GM19099 (cell line): ENCODE data around the gene SMTN.

Source experiments
- POLR2A ChIP-seq: IDR thresholded peaks from 3 replicates; pipeline ENCODE4 v1.6.1; 2011; ENCODE audit warnings: low read depth; ENCODE audit not compliant: insufficient read length; ENCODE audit errors: extremely low read depth

The SMTN gene

GRCh38 chr22:31062566-31063230, 18.4 kb upstream of the SMTN start:
- no peak for TF ChIP-seq POLR2A

DNA sequence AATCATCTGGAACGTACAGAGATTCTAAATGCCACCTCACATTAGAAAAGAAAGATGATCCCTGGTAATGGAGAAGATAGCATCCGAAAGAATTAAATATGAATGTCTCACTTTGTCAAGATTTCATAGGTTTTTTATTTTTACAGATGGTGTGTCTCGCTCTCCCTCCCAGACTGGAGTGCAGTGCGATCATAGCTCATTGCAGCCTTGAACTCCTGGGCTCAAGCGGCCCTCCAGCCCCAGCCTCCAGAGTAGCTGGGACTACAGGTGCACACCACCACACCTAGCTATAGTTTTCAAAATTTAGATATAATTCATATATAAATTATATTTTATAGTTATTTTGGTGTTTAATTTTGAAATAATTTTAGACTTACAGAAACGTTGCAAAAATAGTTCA, 16.7 kb upstream of the SMTN start:
- no peak for TF ChIP-seq POLR2A

DNA sequence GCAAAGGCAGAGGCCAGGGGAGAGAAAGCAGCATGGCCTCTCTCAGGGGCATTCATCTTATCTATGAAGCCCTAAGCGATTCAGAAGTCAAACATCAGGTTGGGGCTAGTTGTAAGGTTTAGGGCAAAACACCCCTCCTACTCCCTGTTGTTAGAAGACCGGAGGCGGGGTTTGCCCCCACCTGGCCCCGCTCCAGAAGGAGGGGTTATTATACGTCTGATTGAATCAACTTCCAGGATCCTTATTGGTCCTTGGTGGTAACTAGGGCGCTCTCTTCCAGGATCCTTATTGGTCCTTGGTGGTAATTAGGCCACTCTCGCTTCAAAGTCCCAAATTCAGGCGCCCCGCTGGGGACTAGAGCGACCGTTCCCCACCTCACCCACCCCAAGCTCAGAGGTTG, 12.1 kb upstream of the SMTN start:
- TF ChIP-seq POLR2A: no peak

DNA sequence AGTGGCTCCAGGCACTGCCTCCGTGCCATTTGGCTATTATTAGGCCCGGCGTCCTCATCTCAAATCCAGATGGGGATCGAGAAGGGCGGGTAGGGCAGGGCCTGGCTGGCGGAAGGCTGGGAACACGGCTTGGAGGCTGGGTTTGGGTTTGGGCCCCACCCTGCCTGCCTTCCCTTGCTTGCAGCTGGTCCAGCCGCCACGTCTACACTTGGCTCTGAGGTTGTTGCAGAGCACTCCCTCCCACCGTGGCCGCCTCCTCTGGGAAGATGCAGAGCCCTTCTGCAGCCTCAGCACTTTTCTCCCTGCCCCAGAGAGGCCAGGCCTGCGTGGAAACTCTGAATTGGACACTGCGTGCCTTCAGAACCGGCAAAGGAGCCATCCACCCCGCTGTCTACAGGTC, 5.2 kb upstream of the SMTN start:
- no peak for TF ChIP-seq POLR2A

- no peak for TF ChIP-seq POLR2A
These were observed 3.4 kb upstream of the SMTN start for GRCh38 chr22:31077681-31078080.

DNA sequence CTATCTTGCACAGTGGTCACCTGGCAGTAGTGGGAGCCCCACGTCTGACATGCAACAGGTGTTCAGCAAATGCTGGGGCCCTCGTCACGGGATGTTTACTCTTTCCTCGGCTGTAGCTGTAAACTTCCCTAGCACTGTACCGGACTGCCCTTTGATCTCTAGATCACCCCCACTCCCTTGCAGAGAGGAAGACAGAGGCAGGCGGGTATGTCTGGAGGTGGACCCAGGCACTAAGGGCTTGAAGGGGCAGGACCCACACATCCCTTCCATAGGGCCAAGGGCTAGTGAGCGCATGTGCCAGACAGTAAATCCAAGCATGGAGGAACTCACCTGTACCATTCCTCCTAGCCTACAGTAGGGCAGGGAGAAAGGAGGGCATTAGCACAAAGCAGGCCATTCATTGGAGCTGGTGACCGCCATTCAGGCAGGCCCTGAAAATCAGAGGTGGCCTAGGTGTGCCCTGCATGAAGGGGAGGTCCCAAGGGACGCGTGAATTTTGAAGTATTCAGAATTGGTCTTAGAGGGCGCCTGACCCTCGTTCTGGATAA, 1.9 kb upstream of the SMTN start:
- no peak for TF ChIP-seq POLR2A

GRCh38 chr22:31080164-31080847, 812 bp upstream of the SMTN start:
- no peak for TF ChIP-seq POLR2A

GRCh38 chr22:31081963-31082605, 966 bp downstream of the SMTN start:
- TF ChIP-seq POLR2A: no peak

DNA sequence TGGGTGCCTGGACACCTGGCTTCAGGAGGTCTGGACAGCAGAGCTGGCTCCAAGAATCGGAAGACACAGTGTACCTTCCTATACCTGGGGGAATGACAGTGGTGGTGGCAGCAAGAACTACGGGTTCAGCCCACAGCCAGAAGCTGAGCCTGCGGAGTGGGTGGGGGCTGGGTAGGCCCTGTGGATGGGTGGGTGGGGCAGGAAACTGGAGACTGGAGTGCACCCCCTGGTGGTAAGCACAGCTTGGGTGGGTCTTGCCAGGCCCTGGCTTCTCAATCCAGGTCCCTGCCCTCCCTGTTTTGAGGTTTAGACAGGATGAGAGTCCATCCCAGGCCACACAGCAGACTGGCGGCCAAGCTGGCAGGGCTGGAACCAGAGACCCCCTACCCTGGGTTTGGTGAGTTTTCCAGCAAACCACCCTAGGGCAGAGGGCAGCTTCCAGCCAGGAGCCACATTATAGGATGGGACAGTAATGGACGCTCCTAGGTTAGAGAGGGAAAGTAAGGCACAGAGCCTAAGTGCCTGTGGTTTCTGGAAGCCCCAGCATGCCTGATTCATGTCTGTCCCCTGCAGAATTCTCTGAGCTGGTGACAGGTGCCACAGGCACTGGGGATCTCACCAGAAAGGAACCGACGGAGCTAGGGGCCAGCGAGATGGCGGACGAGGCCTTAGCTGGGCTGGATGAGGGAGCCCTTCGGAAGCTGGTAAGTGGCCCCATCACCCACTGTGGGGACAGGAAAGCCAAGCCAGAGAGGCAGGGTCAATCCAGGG, 1.7 kb downstream of the SMTN start:
- no peak for TF ChIP-seq POLR2A

GRCh38 chr22:31083377-31083768, 2.3 kb downstream of the SMTN start:
- TF ChIP-seq POLR2A: no peak

DNA sequence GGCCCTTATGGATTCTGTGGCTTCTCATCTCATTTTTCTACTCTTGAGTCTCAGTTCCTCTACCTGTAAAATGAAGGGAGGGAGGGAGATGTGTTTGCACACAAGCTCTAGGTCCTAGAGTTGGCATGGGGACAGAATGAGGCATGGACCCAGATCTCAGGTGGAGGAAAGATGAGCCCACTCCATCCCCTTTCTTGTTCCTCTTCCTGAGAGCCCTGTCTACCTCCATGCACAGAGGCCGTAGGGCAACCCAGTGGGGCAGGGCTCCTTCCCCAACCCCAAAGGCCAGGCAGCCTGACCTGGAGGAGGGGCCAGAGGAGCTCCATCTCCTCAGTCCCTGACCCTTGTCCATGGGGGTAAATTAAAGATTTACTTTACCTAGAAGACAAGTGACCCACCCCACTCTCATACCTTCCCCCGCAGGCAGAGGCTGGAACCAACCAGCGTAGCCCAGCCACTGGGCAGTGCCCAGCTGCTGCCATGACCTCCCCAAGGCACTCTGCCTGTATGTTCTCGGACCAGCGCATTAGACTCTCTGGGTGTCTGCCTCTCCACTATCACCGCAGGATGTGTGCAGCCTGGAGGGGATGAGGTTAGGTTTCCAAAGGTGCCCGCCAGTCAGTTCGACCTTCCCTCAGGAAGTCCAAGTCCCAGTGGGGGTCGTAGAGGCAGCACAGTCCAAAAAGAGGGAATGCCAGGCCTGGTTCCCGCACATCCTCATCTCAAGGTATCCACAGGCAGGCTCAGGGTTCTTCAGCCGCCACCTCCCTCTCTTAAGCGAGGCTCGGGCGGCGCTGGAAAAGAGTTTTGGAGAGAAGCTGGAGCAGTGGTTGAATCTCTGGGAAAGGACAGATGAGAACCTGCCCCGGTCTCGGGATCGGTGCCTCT, 3.0 kb downstream of the SMTN start:
- no peak for TF ChIP-seq POLR2A

- peak; percentile 93 for TF ChIP-seq POLR2A
These were observed 3.8 kb downstream of the SMTN start for GRCh38 chr22:31084811-31085492.

DNA sequence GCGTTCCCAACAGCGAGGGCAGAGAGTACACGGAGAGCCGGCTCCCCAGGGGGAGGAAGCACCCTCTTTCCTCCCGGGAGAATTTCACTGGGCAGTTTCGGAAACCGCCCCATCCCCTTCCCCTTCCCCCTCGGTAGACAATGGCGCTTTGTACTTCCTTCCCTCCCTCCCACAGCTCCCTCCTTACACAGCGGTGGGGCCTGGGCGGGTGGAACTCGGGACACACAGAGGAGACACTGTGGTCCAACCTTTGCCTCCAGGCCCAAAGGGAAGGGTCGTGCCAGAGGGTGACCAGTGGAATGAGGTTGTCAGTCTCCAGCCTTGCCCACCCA, 4.3 kb downstream of the SMTN start:
- TF ChIP-seq POLR2A: no peak

- no peak for TF ChIP-seq POLR2A
These were observed 4.8 kb downstream of the SMTN start for GRCh38 chr22:31085928-31086327.
